Neural cell (in vitro differentiated cells): ENCODE data around the gene VWF.

Experiments
- CTCF ChIP-seq: fragments of 450-650 bp; IDR thresholded peaks from 2 replicates; pipeline ENCODE4 v1.5.1; 2014; ENCODE audit warnings: antibody characterized with exemption, mild to moderate bottlenecking, moderate library complexity; ENCODE audit not compliant: poor library complexity, severe bottlenecking
- EP300 ChIP-seq: fragments of 450-650 bp; conservative IDR thresholded peaks from 2 replicates; pipeline ENCODE4 v1.6.1; 2014; ENCODE audit warnings: antibody characterized with exemption, mild to moderate bottlenecking, moderate library complexity; ENCODE audit not compliant: poor library complexity, severe bottlenecking
- EZH2 ChIP-seq: fragments of 200-600, 300-800 bp; shearing (Covaris generic), sonication (generic); IDR thresholded peaks from 2 replicates; pipeline ENCODE4 v1.6.1; 2014; ENCODE audit warnings: antibody characterized with exemption, low read length, borderline replicate concordance, mild to moderate bottlenecking; ENCODE audit not compliant: insufficient read depth, poor library complexity, severe bottlenecking
- MXI1 ChIP-seq: fragments of 450-650 bp; conservative IDR thresholded peaks from 2 replicates; pipeline ENCODE4 v1.6.1; 2014; ENCODE audit warnings: antibody characterized with exemption, mild to moderate bottlenecking; ENCODE audit not compliant: poor library complexity, severe bottlenecking
- POLR2AphosphoS5 ChIP-seq: IDR thresholded peaks from 2 replicates; pipeline ENCODE4 v1.6.1; 2012
- RAD21 ChIP-seq: fragments of 450-650 bp; conservative IDR thresholded peaks from 2 replicates; pipeline ENCODE4 v1.6.1; 2014; ENCODE audit warnings: antibody characterized with exemption, mild to moderate bottlenecking, moderate library complexity
- SMC3 ChIP-seq: fragments of 450-650 bp; conservative IDR thresholded peaks from 2 replicates; pipeline ENCODE4 v1.6.1; 2014; ENCODE audit warnings: antibody characterized with exemption, mild to moderate bottlenecking, moderate library complexity; ENCODE audit not compliant: poor library complexity
- TAF1 ChIP-seq: IDR thresholded peaks from 2 replicates; pipeline ENCODE4 v1.6.1; 2012; ENCODE audit warnings: low read depth
- TF ChIP-seq, protein P1 (sequence below): IDR thresholded peaks from 2 replicates; pipeline ENCODE4 v1.6.1; 2012; ENCODE audit warnings: borderline replicate concordance

GRCh38 chr12:6158749-6159148 lies 34.3 kb upstream of the VWF start:
- no peak for TF ChIP-seq CTCF
- TF ChIP-seq, protein P1, sequence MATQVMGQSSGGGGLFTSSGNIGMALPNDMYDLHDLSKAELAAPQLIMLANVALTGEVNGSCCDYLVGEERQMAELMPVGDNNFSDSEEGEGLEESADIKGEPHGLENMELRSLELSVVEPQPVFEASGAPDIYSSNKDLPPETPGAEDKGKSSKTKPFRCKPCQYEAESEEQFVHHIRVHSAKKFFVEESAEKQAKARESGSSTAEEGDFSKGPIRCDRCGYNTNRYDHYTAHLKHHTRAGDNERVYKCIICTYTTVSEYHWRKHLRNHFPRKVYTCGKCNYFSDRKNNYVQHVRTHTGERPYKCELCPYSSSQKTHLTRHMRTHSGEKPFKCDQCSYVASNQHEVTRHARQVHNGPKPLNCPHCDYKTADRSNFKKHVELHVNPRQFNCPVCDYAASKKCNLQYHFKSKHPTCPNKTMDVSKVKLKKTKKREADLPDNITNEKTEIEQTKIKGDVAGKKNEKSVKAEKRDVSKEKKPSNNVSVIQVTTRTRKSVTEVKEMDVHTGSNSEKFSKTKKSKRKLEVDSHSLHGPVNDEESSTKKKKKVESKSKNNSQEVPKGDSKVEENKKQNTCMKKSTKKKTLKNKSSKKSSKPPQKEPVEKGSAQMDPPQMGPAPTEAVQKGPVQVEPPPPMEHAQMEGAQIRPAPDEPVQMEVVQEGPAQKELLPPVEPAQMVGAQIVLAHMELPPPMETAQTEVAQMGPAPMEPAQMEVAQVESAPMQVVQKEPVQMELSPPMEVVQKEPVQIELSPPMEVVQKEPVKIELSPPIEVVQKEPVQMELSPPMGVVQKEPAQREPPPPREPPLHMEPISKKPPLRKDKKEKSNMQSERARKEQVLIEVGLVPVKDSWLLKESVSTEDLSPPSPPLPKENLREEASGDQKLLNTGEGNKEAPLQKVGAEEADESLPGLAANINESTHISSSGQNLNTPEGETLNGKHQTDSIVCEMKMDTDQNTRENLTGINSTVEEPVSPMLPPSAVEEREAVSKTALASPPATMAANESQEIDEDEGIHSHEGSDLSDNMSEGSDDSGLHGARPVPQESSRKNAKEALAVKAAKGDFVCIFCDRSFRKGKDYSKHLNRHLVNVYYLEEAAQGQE, result no peak
- TF ChIP-seq EZH2, result no peak
- no peak for TF ChIP-seq TAF1
- no peak for TF ChIP-seq POLR2AphosphoS5
- TF ChIP-seq MXI1, result no peak
- TF ChIP-seq EP300, result no peak
- no peak for TF ChIP-seq RAD21
- no peak for TF ChIP-seq SMC3
